ENCODE results near the gene ZBTB20.
"Not testable (repeated sequence)": the region's sequence is repeated elsewhere in the genome, so short reads cannot be mapped to it uniquely, and the experiment has no call there.

ZBTB20 gene

GRCh38 chr3:115146418-115147328, at the start of gene ZBTB20:
TSS of gene ZBTB20 (minus strand) at chr3:115147288.
- FAIRE-seq (no peak), DNase-seq (ENCODE audit: insufficient read length, low spot score) (peak; percentile 78)

GRCh38 chr3:115194476-115194875, 47.4 kb upstream of the ZBTB20 start:
- DNase-seq (ENCODE audit: insufficient read length, low spot score) (no peak), FAIRE-seq (no peak)

GRCh38 chr3:115190747-115191146, 43.7 kb upstream of the ZBTB20 start:
- no peak for DNase-seq (ENCODE audit: insufficient read length, low spot score)
- no peak for FAIRE-seq

GRCh38 chr3:115187149-115187757, 40.2 kb upstream of the ZBTB20 start:
- FAIRE-seq, result peak; percentile 96
- peak; percentile 67 for DNase-seq (ENCODE audit: insufficient read length, low spot score)

- peak; percentile 11 for FAIRE-seq
- no peak for DNase-seq (ENCODE audit: insufficient read length, low spot score)
Measured at GRCh38 chr3:115186351-115187148, 39.5 kb upstream of the ZBTB20 start.

GRCh38 chr3:115184859-115185572, 37.9 kb upstream of the ZBTB20 start:
- DNase-seq (ENCODE audit: insufficient read length, low spot score); FAIRE-seq: not testable (repeated sequence)

GRCh38 chr3:115178930-115179329, 31.8 kb upstream of the ZBTB20 start:
- not testable (repeated sequence) for DNase-seq (ENCODE audit: insufficient read length, low spot score); FAIRE-seq

GRCh38 chr3:115169808-115170207, 22.7 kb upstream of the ZBTB20 start:
- DNase-seq (ENCODE audit: insufficient read length, low spot score) (no peak), FAIRE-seq (no peak)

- FAIRE-seq (no peak), DNase-seq (ENCODE audit: insufficient read length, low spot score) (no peak)
Measured at GRCh38 chr3:115165701-115166100, 18.6 kb upstream of the ZBTB20 start.

GRCh38 chr3:115165266-115165665, 18.2 kb upstream of the ZBTB20 start:
- FAIRE-seq, result peak; percentile 56
- DNase-seq (ENCODE audit: insufficient read length, low spot score), result no peak

- no peak for FAIRE-seq
Measured at GRCh38 chr3:115164374-115165221, 17.5 kb upstream of the ZBTB20 start.

GRCh38 chr3:115162759-115163158, 15.7 kb upstream of the ZBTB20 start:
- FAIRE-seq (no peak), DNase-seq (ENCODE audit: insufficient read length, low spot score) (no peak)

More at GRCh38 chr3:115164374-115165221, 17.5 kb upstream of the ZBTB20 start:
- no peak for DNase-seq (ENCODE audit: insufficient read length, low spot score)

- FAIRE-seq (no peak), DNase-seq (ENCODE audit: insufficient read length, low spot score) (no peak)
Measured at GRCh38 chr3:115161866-115162265, 14.8 kb upstream of the ZBTB20 start.

GRCh38 chr3:115161168-115161834, 14.2 kb upstream of the ZBTB20 start:
- FAIRE-seq, result no peak

GRCh38 chr3:115160295-115160694, 13.2 kb upstream of the ZBTB20 start:
- FAIRE-seq, result peak; percentile 90
- DNase-seq (ENCODE audit: insufficient read length, low spot score), result peak; percentile 16

More at GRCh38 chr3:115161168-115161834, 14.2 kb upstream of the ZBTB20 start:
- DNase-seq (ENCODE audit: insufficient read length, low spot score), result no peak

GRCh38 chr3:115156046-115156654, 9.1 kb upstream of the ZBTB20 start:
- no peak for DNase-seq (ENCODE audit: insufficient read length, low spot score)
- FAIRE-seq, result no peak

GRCh38 chr3:115154611-115155010, 7.5 kb upstream of the ZBTB20 start:
- FAIRE-seq, result no peak
- DNase-seq (ENCODE audit: insufficient read length, low spot score), result no peak

- no peak for FAIRE-seq
- no peak for DNase-seq (ENCODE audit: insufficient read length, low spot score)
Measured at GRCh38 chr3:115151921-115152320, 4.8 kb upstream of the ZBTB20 start.
